H9 (cell line): ENCODE data around the gene MORN5. TPM values are rescaled to one million over a fixed set of nuclear protein-coding genes. Genes with fewer than 3 reads are reported as not detected.

Experiments
- DNase-seq: peaks from one replicate; pipeline ENCODE4 v3.0.0-alpha.2; 2017
- H2AFZ ChIP-seq: one replicate; pipeline ENCODE4 v1.6.1; 2013; ENCODE audit warnings: mild to moderate bottlenecking, low read length, control low read depth, moderate library complexity
- H2AK5ac ChIP-seq: 2 replicates; pipeline ENCODE4 v1.6.1; 2013; ENCODE audit warnings: low read length, control low read depth, mixed read lengths; ENCODE audit not compliant: insufficient read length
- H2BK120ac ChIP-seq: one replicate; pipeline ENCODE4 v1.6.1; 2013; ENCODE audit warnings: low read depth, mild to moderate bottlenecking, low read length, control low read depth, inconsistent platforms; ENCODE audit not compliant: poor library complexity, severe bottlenecking
- H2BK12ac ChIP-seq: 2 replicates; pipeline ENCODE4 v1.6.1; 2013; ENCODE audit warnings: low read length, control low read depth, mixed read lengths, low read depth; ENCODE audit not compliant: insufficient read length
- H2BK15ac ChIP-seq: 2 replicates; pipeline ENCODE4 v1.6.1; 2013; ENCODE audit warnings: low read depth, low read length, control low read depth
- H2BK20ac ChIP-seq: one replicate; pipeline ENCODE4 v1.6.1; 2013; ENCODE audit warnings: low read depth, mild to moderate bottlenecking, low read length, control low read depth, inconsistent platforms; ENCODE audit not compliant: poor library complexity, severe bottlenecking
- H2BK5ac ChIP-seq: 2 replicates; pipeline ENCODE4 v1.6.1; 2013; ENCODE audit warnings: low read length, control low read depth, mixed read lengths; ENCODE audit not compliant: insufficient read length
- H3K14ac ChIP-seq: 2 replicates; pipeline ENCODE4 v1.6.1; 2013; ENCODE audit warnings: low read length, control low read depth; ENCODE audit not compliant: insufficient read depth
- H3K18ac ChIP-seq: 2 replicates; pipeline ENCODE4 v1.6.1; 2013; ENCODE audit warnings: low read depth, mild to moderate bottlenecking, mixed read lengths, low read length, control low read depth; ENCODE audit not compliant: insufficient read length
- H3K23ac ChIP-seq: 2 replicates; pipeline ENCODE4 v1.6.1; 2013; ENCODE audit warnings: low read length, control low read depth, mixed read lengths, low read depth; ENCODE audit not compliant: insufficient read length
- H3K23me2 ChIP-seq: 2 replicates; pipeline ENCODE4 v1.6.1; 2013; ENCODE audit warnings: low read depth, mild to moderate bottlenecking, mixed read lengths, low read length, control low read depth; ENCODE audit not compliant: insufficient read length, poor library complexity, severe bottlenecking
- H3K27ac ChIP-seq: 2 replicates; pipeline ENCODE4 v1.5.1; 2013; ENCODE audit warnings: low read length, control low read depth, mixed read lengths, low read depth; ENCODE audit not compliant: insufficient read length
- H3K27me3 ChIP-seq: 2 replicates; pipeline ENCODE4 v1.6.1; 2013; ENCODE audit warnings: low read length, control low read depth, inconsistent platforms; ENCODE audit not compliant: insufficient read depth
- H3K4ac ChIP-seq: 2 replicates; pipeline ENCODE4 v1.6.1; 2013; ENCODE audit warnings: low read depth, mild to moderate bottlenecking, control low read depth, inconsistent platforms, low read length, moderate library complexity
- H3K4me1 ChIP-seq: 2 replicates; pipeline ENCODE4 v1.6.1; 2013; ENCODE audit warnings: low read length, control low read depth, inconsistent platforms; ENCODE audit not compliant: insufficient read depth
- H3K4me2 ChIP-seq: 2 replicates; pipeline ENCODE4 v1.6.1; 2013; ENCODE audit warnings: low read length, control low read depth, mixed read lengths; ENCODE audit not compliant: insufficient read length, insufficient read depth
- H3K56ac ChIP-seq: 2 replicates; pipeline ENCODE4 v1.6.1; 2013; ENCODE audit warnings: low read depth, mild to moderate bottlenecking, mixed read lengths, low read length, control low read depth; ENCODE audit not compliant: insufficient read length
- H3K79me1 ChIP-seq: 2 replicates; pipeline ENCODE4 v1.6.1; 2013; ENCODE audit warnings: low read depth, mild to moderate bottlenecking, moderate library complexity, low read length, control low read depth, inconsistent platforms; ENCODE audit not compliant: insufficient read depth, poor library complexity, severe bottlenecking
- H3K79me2 ChIP-seq: 2 replicates; pipeline ENCODE4 v1.6.1; 2013; ENCODE audit warnings: low read length, control low read depth, inconsistent platforms; ENCODE audit not compliant: insufficient read depth
- H3K9ac ChIP-seq: 2 replicates; pipeline ENCODE4 v1.6.1; 2013; ENCODE audit warnings: low read length, control low read depth, mixed read lengths; ENCODE audit not compliant: insufficient read length; ENCODE audit errors: extremely low read depth
- H3K9me3 ChIP-seq: one replicate; pipeline ENCODE4 v1.6.1; 2013; ENCODE audit warnings: low read depth, low read length, inconsistent platforms; ENCODE audit not compliant: control insufficient read depth
- H3T11ph ChIP-seq: one replicate; pipeline ENCODE4 v1.6.1; 2013; ENCODE audit warnings: mild to moderate bottlenecking, low read length, control low read depth, inconsistent platforms
- H4K20me1 ChIP-seq: one replicate; pipeline ENCODE4 v1.6.1; 2013; ENCODE audit not compliant: control insufficient read depth, insufficient read length, insufficient read depth
- H4K5ac ChIP-seq: 2 replicates; pipeline ENCODE4 v1.6.1; 2013; ENCODE audit warnings: low read depth, mild to moderate bottlenecking, mixed read lengths, low read length, control low read depth; ENCODE audit not compliant: insufficient read length
- H4K8ac ChIP-seq: replicated peaks from 2 replicates; pipeline ENCODE4 v1.6.1; 2013; ENCODE audit warnings: low read length, control low read depth, mixed read lengths, low read depth; ENCODE audit not compliant: insufficient read length
- H4K91ac ChIP-seq: 2 replicates; pipeline ENCODE4 v1.6.1; 2013; ENCODE audit warnings: low read depth, mild to moderate bottlenecking, moderate library complexity, mixed read lengths, low read length, control low read depth; ENCODE audit not compliant: insufficient read length
- H3K27ac Mint-ChIP-seq, 3 experiments: 2 replicates in 2 of 3; 3 replicates in 1 of 3; pipeline ENCODE4 v1.8.0; 2020 to 2021; ENCODE audit warnings: mixed read lengths in 3 of 3, mild to moderate bottlenecking in 1 of 3, moderate library complexity in 1 of 3
- H3K27me3 Mint-ChIP-seq: 2 replicates; pipeline ENCODE4 v1.8.0; 2021; ENCODE audit warnings: low read depth, mild to moderate bottlenecking, moderate library complexity, mixed read lengths
- H3K36me3 Mint-ChIP-seq, 3 experiments: 2 replicates in 2 of 3; 3 replicates in 1 of 3; pipeline ENCODE4 v1.8.0; 2020 to 2021; ENCODE audit warnings: low read depth in 3 of 3, mixed read lengths in 3 of 3; ENCODE audit not compliant: insufficient read depth in 1 of 3
- H3K4me1 Mint-ChIP-seq, 2 experiments: 2 replicates each; pipeline ENCODE4 v1.8.0; 2020; ENCODE audit warnings: mixed read lengths in 2 of 2
- H3K4me3 Mint-ChIP-seq, 2 experiments: 2 replicates in 1 of 2; 3 replicates in 1 of 2; pipeline ENCODE4 v1.8.0; 2020 to 2021; ENCODE audit warnings: mild to moderate bottlenecking in 2 of 2, mixed read lengths in 2 of 2, moderate library complexity in 1 of 2
- H3K9me3 Mint-ChIP-seq, 2 experiments: 2 replicates in 1 of 2; 3 replicates in 1 of 2; pipeline ENCODE4 v1.8.0; 2020; ENCODE audit warnings: mild to moderate bottlenecking in 2 of 2, mixed read lengths in 2 of 2, moderate library complexity in 1 of 2
- WGBS: extraction: QIAGEN DNeasy Blood & Tissue Kit; methylation state at CpG from one replicate; pipeline ENCODE4 v1.1.7; 2013; ENCODE audit warnings: missing lambda C conversion rate, low lambda C conversion rate, mixed read lengths; ENCODE audit not compliant: insufficient read length; ENCODE audit errors: extremely low coverage; 5-methylcytosine and 5-hydroxymethylcytosine counted together
- total RNA-seq: library from RNA; stranded (reverse); gene quantifications from 2 replicates; pipeline ENCODE4 v1.2.1, GENCODE V29; 2021
- TF ChIP-seq, protein P1 (sequence below): fragments of 200-600 bp; sonication (generic); conservative IDR thresholded peaks from 3 replicates; pipeline ENCODE4 v1.8.0; 2021; ENCODE audit warnings: antibody characterized with exemption, mild to moderate bottlenecking

MORN5 gene
- total RNA-seq, 1 experiment from 2014 or later: not detected

DNA sequence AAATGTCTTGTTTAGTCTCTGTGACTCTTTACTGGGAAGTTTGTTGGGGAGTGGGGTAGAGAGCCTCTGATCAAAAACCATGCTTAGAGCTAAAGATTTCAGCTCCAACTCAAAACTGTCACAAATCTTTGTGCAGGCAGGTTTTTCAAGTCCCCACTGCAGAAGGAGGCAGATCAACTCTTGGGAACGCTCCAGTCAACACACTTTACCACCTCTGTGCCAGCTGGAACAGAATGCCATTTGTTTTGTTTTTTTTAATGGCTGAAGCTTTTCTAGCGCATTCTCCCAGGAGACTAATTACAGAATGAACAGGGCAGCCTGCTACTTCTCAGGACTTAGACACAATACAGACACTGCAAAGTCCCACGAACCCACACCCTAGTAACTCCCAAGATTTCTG lies 87.0 kb downstream of the MORN5 start:
- peaks cover 7 to 62% (median 51%) of the 10 kb centered on the region in 3 experiments; a peak in 6 of 7 replicates for H3K36me3 Mint-ChIP-seq

More for the DNA sequence above, 87.0 kb downstream of the MORN5 start:
- no peak overlapping the region for H3K27ac ChIP-seq
- no peak overlapping the region for H2BK15ac ChIP-seq
- H3K79me2 ChIP-seq: no peaks in the 10 kb centered on the region
- H2BK20ac ChIP-seq: no peak overlapping the region
- no peak overlapping the region for H4K8ac ChIP-seq
- Mint-ChIP-seq H3K9me3 (no peaks in the 10 kb centered on the region), H3K27ac (no peak overlapping the region), H3K4me1 (no peaks in the 10 kb centered on the region), H3K4me3 (no peak overlapping the region), H3K27me3 (no peaks in the 10 kb centered on the region)
- no peak overlapping the region for H2BK120ac ChIP-seq
- no peak overlapping the region for H3K14ac ChIP-seq
- H2AK5ac ChIP-seq: no peak overlapping the region
- no peak for DNase-seq
- no peaks in the 10 kb centered on the region for H3K23me2 ChIP-seq
- H3K4me2 ChIP-seq: no peak overlapping the region
- no peak overlapping the region for H3K4ac ChIP-seq
- no CpG with 5 or more reads among the region's 3 CpGs for WGBS
- no peaks in the 10 kb centered on the region for H3K79me1 ChIP-seq
- H2AFZ ChIP-seq: no peak overlapping the region
- H3K18ac ChIP-seq: no peak overlapping the region
- H4K20me1 ChIP-seq: no peaks in the 10 kb centered on the region
- no peaks in the 10 kb centered on the region for H3K4me1 ChIP-seq
- H3T11ph ChIP-seq: no peak overlapping the region
- H4K5ac ChIP-seq: no peak overlapping the region
- TF ChIP-seq, protein P1, sequence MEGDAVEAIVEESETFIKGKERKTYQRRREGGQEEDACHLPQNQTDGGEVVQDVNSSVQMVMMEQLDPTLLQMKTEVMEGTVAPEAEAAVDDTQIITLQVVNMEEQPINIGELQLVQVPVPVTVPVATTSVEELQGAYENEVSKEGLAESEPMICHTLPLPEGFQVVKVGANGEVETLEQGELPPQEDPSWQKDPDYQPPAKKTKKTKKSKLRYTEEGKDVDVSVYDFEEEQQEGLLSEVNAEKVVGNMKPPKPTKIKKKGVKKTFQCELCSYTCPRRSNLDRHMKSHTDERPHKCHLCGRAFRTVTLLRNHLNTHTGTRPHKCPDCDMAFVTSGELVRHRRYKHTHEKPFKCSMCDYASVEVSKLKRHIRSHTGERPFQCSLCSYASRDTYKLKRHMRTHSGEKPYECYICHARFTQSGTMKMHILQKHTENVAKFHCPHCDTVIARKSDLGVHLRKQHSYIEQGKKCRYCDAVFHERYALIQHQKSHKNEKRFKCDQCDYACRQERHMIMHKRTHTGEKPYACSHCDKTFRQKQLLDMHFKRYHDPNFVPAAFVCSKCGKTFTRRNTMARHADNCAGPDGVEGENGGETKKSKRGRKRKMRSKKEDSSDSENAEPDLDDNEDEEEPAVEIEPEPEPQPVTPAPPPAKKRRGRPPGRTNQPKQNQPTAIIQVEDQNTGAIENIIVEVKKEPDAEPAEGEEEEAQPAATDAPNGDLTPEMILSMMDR: no peak
- no peak overlapping the region for H3K56ac ChIP-seq
- H3K27me3 ChIP-seq: no peaks in the 10 kb centered on the region
- H2BK5ac ChIP-seq: no peak overlapping the region
- H3K9me3 ChIP-seq: no peaks in the 10 kb centered on the region
- H3K9ac ChIP-seq: no peak overlapping the region
- no peak overlapping the region for H4K91ac ChIP-seq
- H2BK12ac ChIP-seq: no peak overlapping the region
- H3K23ac ChIP-seq: no peak overlapping the region
